ENCODE results near the gene C15orf61. TPM values are rescaled to one million over a fixed set of nuclear protein-coding genes. Genes with fewer than 3 reads are reported as not detected.

C15orf61 gene
- total RNA-seq, 1 experiment from 2014 or later: 10.5 TPM

GRCh38 chr15:67479781-67480505 lies 41.0 kb upstream of the C15orf61 start:
- H3K4me1 ChIP-seq: no peaks in the 10 kb centered on the region
- H3K4me3 ChIP-seq (ENCODE audit: low read depth, low read length): no peak overlapping the region

GRCh38 chr15:67480741-67481140 lies 40.2 kb upstream of the C15orf61 start:
- POLR2A ChIA-PET: no interaction called here
- Histone ChIP-seq H3K4me3 (ENCODE audit: low read depth, low read length) (no peak overlapping the region), H3K36me3 (ENCODE audit: control insufficient read depth, insufficient read depth, low read length) (no peaks in the 10 kb centered on the region), H3K9me3 (no peaks in the 10 kb centered on the region), H3K27me3 (replicated peaks; ENCODE audit: control insufficient read depth, insufficient read depth, low read length) (no peaks in the 10 kb centered on the region), H3K4me1 (no peaks in the 10 kb centered on the region)
- CTCF ChIA-PET: no interaction called here
- H3K9me3 Mint-ChIP-seq (ENCODE audit: unreplicated experiment): no peaks in the 10 kb centered on the region
- no TSS peak for BruUV-seq (replicated peaks)
- H3K27ac Mint-ChIP-seq (ENCODE audit: unreplicated experiment): no peak overlapping the region
- H3K36me3 Mint-ChIP-seq (ENCODE audit: insufficient read depth, unreplicated experiment): no peaks in the 10 kb centered on the region
- no peak overlapping the region for H3K4me3 Mint-ChIP-seq (ENCODE audit: unreplicated experiment)
- peaks cover 3% of the 10 kb centered on the region for H3K27me3 Mint-ChIP-seq (ENCODE audit: insufficient read depth, unreplicated experiment)
- H3K4me1 Mint-ChIP-seq (ENCODE audit: low read depth, unreplicated experiment): no peaks in the 10 kb centered on the region
- no peak for TF ChIP-seq CTCF (IDR thresholded peaks at IDR 0.05; ENCODE audit: insufficient read depth in 1 of 2, low read depth in 1 of 2, low read length in 1 of 2, severe bottlenecking in 1 of 2, unreplicated experiment in 1 of 2)
- DNase-seq: no peak
- intact Hi-C loops (cut with micrococcal nuclease; ENCODE audit: unreplicated experiment): no loop called here

More at GRCh38 chr15:67479781-67480505, 41.0 kb upstream of the C15orf61 start:
- intact Hi-C loops (cut with micrococcal nuclease; ENCODE audit: unreplicated experiment): no loop called here
- H3K36me3 Mint-ChIP-seq (ENCODE audit: insufficient read depth, unreplicated experiment): no peaks in the 10 kb centered on the region
- H3K4me1 Mint-ChIP-seq (ENCODE audit: low read depth, unreplicated experiment): no peaks in the 10 kb centered on the region
- ChIA-PET CTCF (no interaction called here), POLR2A (no interaction called here)
- peaks cover 3% of the 10 kb centered on the region for H3K27me3 Mint-ChIP-seq (ENCODE audit: insufficient read depth, unreplicated experiment)
- no peak for TF ChIP-seq CTCF (IDR thresholded peaks at IDR 0.05; ENCODE audit: insufficient read depth in 1 of 2, low read depth in 1 of 2, low read length in 1 of 2, severe bottlenecking in 1 of 2, unreplicated experiment in 1 of 2)
- Histone ChIP-seq H3K27me3 (replicated peaks; ENCODE audit: control insufficient read depth, insufficient read depth, low read length) (no peaks in the 10 kb centered on the region), H3K36me3 (ENCODE audit: control insufficient read depth, insufficient read depth, low read length) (no peaks in the 10 kb centered on the region), H3K9me3 (no peaks in the 10 kb centered on the region)
- H3K9me3 Mint-ChIP-seq (ENCODE audit: unreplicated experiment): no peaks in the 10 kb centered on the region
- DNase-seq: no peak
- H3K4me3 Mint-ChIP-seq (ENCODE audit: unreplicated experiment): no peak overlapping the region
- H3K27ac Mint-ChIP-seq (ENCODE audit: unreplicated experiment): no peak overlapping the region
- BruUV-seq (replicated peaks): no TSS peak

- no peak overlapping the region for H3K27ac Mint-ChIP-seq (ENCODE audit: unreplicated experiment)
- no TSS peak for BruUV-seq (replicated peaks)
- intact Hi-C loops (cut with micrococcal nuclease; ENCODE audit: unreplicated experiment): no loop called here
- no peaks in the 10 kb centered on the region for H3K9me3 ChIP-seq
- H3K27me3 Mint-ChIP-seq (ENCODE audit: insufficient read depth, unreplicated experiment): peaks cover 3% of the 10 kb centered on the region
- ChIA-PET POLR2A (no interaction called here), CTCF (no interaction called here)
- no peaks in the 10 kb centered on the region for H3K9me3 Mint-ChIP-seq (ENCODE audit: unreplicated experiment)
- H3K36me3 ChIP-seq (ENCODE audit: control insufficient read depth, insufficient read depth, low read length): no peaks in the 10 kb centered on the region
- H3K4me3 Mint-ChIP-seq (ENCODE audit: unreplicated experiment): no peak overlapping the region
- no peaks in the 10 kb centered on the region for H3K27me3 ChIP-seq (replicated peaks; ENCODE audit: control insufficient read depth, insufficient read depth, low read length)
- H3K4me3 ChIP-seq (ENCODE audit: low read depth, low read length): no peak overlapping the region
- H3K4me1 Mint-ChIP-seq (ENCODE audit: low read depth, unreplicated experiment): no peaks in the 10 kb centered on the region
- no peak for DNase-seq
- no peak for TF ChIP-seq CTCF (IDR thresholded peaks at IDR 0.05; ENCODE audit: insufficient read depth in 1 of 2, low read depth in 1 of 2, low read length in 1 of 2, severe bottlenecking in 1 of 2, unreplicated experiment in 1 of 2)
- no peaks in the 10 kb centered on the region for H3K36me3 Mint-ChIP-seq (ENCODE audit: insufficient read depth, unreplicated experiment)
- no peaks in the 10 kb centered on the region for H3K4me1 ChIP-seq
These were observed 39.3 kb upstream of the C15orf61 start for GRCh38 chr15:67481680-67482079.
